ENCODE data around the gene THADA. TPM values are rescaled to one million over a fixed set of nuclear protein-coding genes. Genes with fewer than 3 reads are reported as not detected.
A peak's percentile ranks its signal among the peaks of the same experiment; 100 is the strongest.

Gene THADA
- total and polyA plus RNA-seq, 2 donors (not counting 3 experiments of a cell fraction or from before 2014, with no cell fraction given) = 22.6 to 25.3 TPM

GRCh38 chr2:43184339-43184895 lies 411.4 kb downstream of the THADA start:
- no peaks in the 10 kb centered on the region for H3K9me1 ChIP-seq (replicated peaks; ENCODE audit: control insufficient read depth, extremely low read depth, insufficient read depth, low read length)
- no peak overlapping the region for H3K4me2 ChIP-seq (ENCODE audit: insufficient read depth, low read length)
- H3K79me2 ChIP-seq (ENCODE audit: control insufficient read depth, insufficient read depth, low read length) = no peaks in the 10 kb centered on the region
- H3K27me3 ChIP-seq (ENCODE audit: control insufficient read depth in 2 of 2, insufficient read depth in 2 of 2, low read length in 2 of 2) = no peaks in the 10 kb centered on the region
- CTCF ChIA-PET = interaction anchor here (1.2 kb wide), 1 partner anchor 10 kb away, joined by 3 read pairs; no protein-coding TSS in a partner anchor
- no peak for DNase-seq (ENCODE audit: low read depth, low spot score)
- no peak overlapping the region for H2AFZ ChIP-seq (ENCODE audit: low read depth, low read length)
- H3K36me3 ChIP-seq (ENCODE audit: control insufficient read depth in 2 of 2, extremely low read depth in 1 of 2, insufficient read depth in 2 of 2, low read length in 2 of 2) = no peaks in the 10 kb centered on the region
- intact Hi-C loops (cut with micrococcal nuclease) (no loop called here), dilution Hi-C loops (cut with MboI; ENCODE audit: extremely low pct_ligation_motif_present, low sequenced_read_pairs) (no loop called here)
- BruUV-seq (replicated peaks) = TSS peak; percentile 78
- H3K4me3 ChIP-seq (replicated peaks in 1 of 3; ENCODE audit: insufficient read depth in 1 of 3, low read depth in 1 of 3, low read length in 3 of 3) = no peak overlapping the region
- POLR2A ChIA-PET = no interaction called here
- H3K9ac ChIP-seq (replicated peaks; ENCODE audit: extremely low read depth, insufficient read depth, low read length) = no peak overlapping the region
- TF ChIP-seq MYC (IDR thresholded peaks at IDR 0.05; ENCODE audit: low read depth, low read length) (no peak), MAX (IDR thresholded peaks at IDR 0.05; ENCODE audit: insufficient read depth, insufficient read length) (no peak)
- no peak for FAIRE-seq
- no peaks in the 10 kb centered on the region for H4K20me1 ChIP-seq (replicated peaks; ENCODE audit: control insufficient read depth, extremely low read depth, insufficient read depth, low read length)
- no peaks in the 10 kb centered on the region for H3K9me3 ChIP-seq (replicated peaks; ENCODE audit: control insufficient read depth, insufficient read depth, low read length)
- no peak overlapping the region for H3K27ac ChIP-seq (ENCODE audit: insufficient read depth, low read depth, low read length)
- H3K4me1 ChIP-seq (ENCODE audit: control insufficient read depth, extremely low read depth, insufficient read depth, low read length) = peaks cover 14% of the 10 kb centered on the region

GRCh38 chr2:43183743-43184142 lies 412.1 kb downstream of the THADA start:
- H3K9me3 ChIP-seq (replicated peaks; ENCODE audit: control insufficient read depth, insufficient read depth, low read length) = no peaks in the 10 kb centered on the region
- H3K27ac ChIP-seq (ENCODE audit: insufficient read depth, low read depth, low read length) = no peak overlapping the region
- H3K27me3 ChIP-seq (ENCODE audit: control insufficient read depth in 2 of 2, insufficient read depth in 2 of 2, low read length in 2 of 2) = no peaks in the 10 kb centered on the region
- peaks cover 19% of the 10 kb centered on the region for H3K4me1 ChIP-seq (ENCODE audit: control insufficient read depth, extremely low read depth, insufficient read depth, low read length)
- no peaks in the 10 kb centered on the region for H3K36me3 ChIP-seq (ENCODE audit: control insufficient read depth in 2 of 2, extremely low read depth in 1 of 2, insufficient read depth in 2 of 2, low read length in 2 of 2)
- no peak for TF ChIP-seq POLR2A (IDR thresholded peaks at IDR 0.05; ENCODE audit: low read depth, low read length)
- TF ChIP-seq CTCF (IDR thresholded peaks at IDR 0.05; ENCODE audit: extremely low read depth in 1 of 2, insufficient read depth in 1 of 2, low read depth in 1 of 2, low read length in 2 of 2) = no peak
- no peak for TF ChIP-seq FOS (IDR thresholded peaks at IDR 0.05; ENCODE audit: borderline replicate concordance, insufficient read depth, low read length)
- TF ChIP-seq JUN (IDR thresholded peaks at IDR 0.05; ENCODE audit: borderline replicate concordance, insufficient read depth, insufficient read length, low read depth) = no peak
- TF ChIP-seq GATA2 (IDR thresholded peaks at IDR 0.05; ENCODE audit: insufficient read depth, insufficient read length, low read depth, low read length) = no peak
- TF ChIP-seq POLR2AphosphoS5 (IDR thresholded peaks at IDR 0.05; ENCODE audit: insufficient read depth, low read depth, low read length) = no peak
- no peak for TF ChIP-seq MYC (IDR thresholded peaks at IDR 0.05; ENCODE audit: low read depth, low read length)
- TF ChIP-seq EZH2 (IDR thresholded peaks at IDR 0.05; ENCODE audit: borderline replicate concordance, low read depth, low read length, severe bottlenecking) = no peak
- TF ChIP-seq MAX (IDR thresholded peaks at IDR 0.05; ENCODE audit: insufficient read depth, insufficient read length) = no peak
- DNase-seq (ENCODE audit: low read depth, low spot score) = no peak
- H3K4me2 ChIP-seq (ENCODE audit: insufficient read depth, low read length) = no peak overlapping the region
- dilution Hi-C loops (cut with MboI; ENCODE audit: extremely low pct_ligation_motif_present, low sequenced_read_pairs) (no loop called here), intact Hi-C loops (cut with micrococcal nuclease) (no loop called here)
- H3K9ac ChIP-seq (replicated peaks; ENCODE audit: extremely low read depth, insufficient read depth, low read length) = no peak overlapping the region
- H2AFZ ChIP-seq (ENCODE audit: low read depth, low read length) = no peak overlapping the region
- no peak for FAIRE-seq
- no peak overlapping the region for H3K4me3 ChIP-seq (replicated peaks in 1 of 3; ENCODE audit: insufficient read depth in 1 of 3, low read depth in 1 of 3, low read length in 3 of 3)
- ChIA-PET POLR2A (no interaction called here), CTCF (interaction anchor here (1.2 kb wide), 1 partner anchor 9 kb away, joined by 3 read pairs; no protein-coding TSS in a partner anchor)
- no peaks in the 10 kb centered on the region for H3K79me2 ChIP-seq (ENCODE audit: control insufficient read depth, insufficient read depth, low read length)
- H3K9me1 ChIP-seq (replicated peaks; ENCODE audit: control insufficient read depth, extremely low read depth, insufficient read depth, low read length) = no peaks in the 10 kb centered on the region
- no peaks in the 10 kb centered on the region for H4K20me1 ChIP-seq (replicated peaks; ENCODE audit: control insufficient read depth, extremely low read depth, insufficient read depth, low read length)
- no TSS peak for BruUV-seq (replicated peaks)

Data from endothelial cell of umbilical vein (primary cell).